ENCODE results near the gene VWCE. TPM values are rescaled to one million over a fixed set of nuclear protein-coding genes. Genes with fewer than 3 reads are reported as not detected.

Gene VWCE
- total RNA-seq, 5 donors from 2014 or later (not counting 1 experiment from before 2014, with no cell fraction given): 0.48 to 1.3 (median 0.60) TPM

- Histone ChIP-seq H3K27ac (ENCODE audit: low read length) (no peak overlapping the region), H3K27me3 (replicated peaks in 1 of 2; ENCODE audit: control insufficient read depth in 2 of 2, extremely low read depth in 1 of 2, insufficient read depth in 2 of 2, low read length in 1 of 2) (no peaks in the 10 kb centered on the region), H3K4me3 (ENCODE audit: control insufficient read depth in 1 of 2, extremely low read depth in 1 of 2, low read length in 1 of 2) (no peak overlapping the region), H3K36me3 (ENCODE audit: control insufficient read depth in 2 of 2, extremely low read depth in 1 of 2, insufficient read depth in 1 of 2, low read length in 1 of 2) (peaks cover 8 to 52% of the 10 kb centered on the region in 2 donors), H3K9me3 (no peaks in the 10 kb centered on the region), H3K4me1 (ENCODE audit: control insufficient read depth in 1 of 2, extremely low read depth in 1 of 2, insufficient read depth in 2 of 2, low read length in 2 of 2) (peaks cover 22 to 33% of the 10 kb centered on the region in 2 experiments)
- Mint-ChIP-seq H3K27me3 (no peaks in the 10 kb centered on the region), H3K36me3 (peaks cover 47% of the 10 kb centered on the region), H3K4me3 (no peak overlapping the region), H3K27ac (no peak overlapping the region), H3K9me3 (no peaks in the 10 kb centered on the region), H3K4me1 (peaks cover 48 to 61% (median 59%) of the 10 kb centered on the region in 3 donors)
- ChIA-PET CTCF (interaction anchor here (0.8 to 1.2 kb wide), 2 partner anchors 97 to 110 kb away, joined by 3 to 4 read pairs; no protein-coding TSS in a partner anchor), POLR2A (interaction anchor here in 1 of 2 donors (0.6 kb wide), 1 partner anchor 65 kb away, joined by 3 read pairs; no protein-coding TSS in a partner anchor)
- DNase-seq (no peak), ATAC-seq (replicated peaks in 1 of 4) (no peak)
- WGBS (ENCODE audit: insufficient coverage): 96% methylated on average over 4 of the region's 4 CpGs
These were observed 34.8 kb upstream of the VWCE start for GRCh38 chr11:61329871-61330270.

- no peak for DNase-seq
- 97% methylated on average over 9 of the region's 9 CpGs for WGBS (ENCODE audit: insufficient coverage)
- Mint-ChIP-seq H3K4me1 (peaks cover 42 to 51% (median 49%) of the 10 kb centered on the region in 3 donors), H3K9me3 (no peaks in the 10 kb centered on the region), H3K36me3 (peaks cover 58% of the 10 kb centered on the region), H3K4me3 (no peak overlapping the region), H3K27ac (no peak overlapping the region), H3K27me3 (no peaks in the 10 kb centered on the region)
- ChIA-PET CTCF (no interaction called here), POLR2A (interaction anchor here in 1 of 2 donors (0.5 to 1.1 kb wide), 3 partner anchors 8 to 275 kb away, joined by 3 to 4 read pairs (median 3); no protein-coding TSS in a partner anchor)
- no peaks in the 10 kb centered on the region for H3K27me3 ChIP-seq (replicated peaks in 1 of 2; ENCODE audit: control insufficient read depth in 2 of 2, extremely low read depth in 1 of 2, insufficient read depth in 2 of 2, low read length in 1 of 2)
- H3K36me3 ChIP-seq (ENCODE audit: control insufficient read depth in 2 of 2, extremely low read depth in 1 of 2, insufficient read depth in 1 of 2, low read length in 1 of 2): peaks cover 12 to 66% of the 10 kb centered on the region in 2 donors
- ATAC-seq (replicated peaks in 1 of 4): no peak
- H3K27ac ChIP-seq (ENCODE audit: low read length): no peak overlapping the region
- H3K9me3 ChIP-seq: no peaks in the 10 kb centered on the region
- H3K4me3 ChIP-seq (ENCODE audit: control insufficient read depth in 1 of 2, extremely low read depth in 1 of 2, low read length in 1 of 2): no peak overlapping the region
- peaks cover 14 to 23% of the 10 kb centered on the region in 2 experiments for H3K4me1 ChIP-seq (ENCODE audit: control insufficient read depth in 1 of 2, extremely low read depth in 1 of 2, insufficient read depth in 2 of 2, low read length in 2 of 2)
These were observed 33.2 kb upstream of the VWCE start for GRCh38 chr11:61328351-61328750.

GRCh38 chr11:61327669-61328071 is 32.6 kb upstream of the VWCE start:
- H3K9me3 Mint-ChIP-seq: no peaks in the 10 kb centered on the region

GRCh38 chr11:61325649-61326414 is 30.7 kb upstream of the VWCE start:
- ChIA-PET POLR2A (interaction anchor here in 1 of 2 donors (0.6 kb wide), 1 partner anchor 10 kb away, joined by 4 read pairs; no protein-coding TSS in a partner anchor), CTCF (interaction anchor here in 1 of 2 donors (0.6 kb wide), 1 partner anchor 40 kb away, joined by 3 read pairs; no protein-coding TSS in a partner anchor)
- peaks cover 12 to 90% of the 10 kb centered on the region in 2 donors for H3K36me3 ChIP-seq (ENCODE audit: control insufficient read depth in 2 of 2, extremely low read depth in 1 of 2, insufficient read depth in 1 of 2, low read length in 1 of 2)
- H3K4me3 ChIP-seq (ENCODE audit: control insufficient read depth in 1 of 2, extremely low read depth in 1 of 2, low read length in 1 of 2): no peak overlapping the region
- Mint-ChIP-seq H3K27me3 (no peaks in the 10 kb centered on the region), H3K36me3 (peaks cover 76% of the 10 kb centered on the region), H3K4me1 (peaks cover 20 to 30% (median 27%) of the 10 kb centered on the region in 3 donors), H3K27ac (no peak overlapping the region), H3K4me3 (no peak overlapping the region), H3K9me3 (no peaks in the 10 kb centered on the region)
- H3K27ac ChIP-seq (ENCODE audit: low read length): no peak overlapping the region
- no peaks in the 10 kb centered on the region for H3K9me3 ChIP-seq
- H3K27me3 ChIP-seq (replicated peaks in 1 of 2; ENCODE audit: control insufficient read depth in 2 of 2, extremely low read depth in 1 of 2, insufficient read depth in 2 of 2, low read length in 1 of 2): no peaks in the 10 kb centered on the region
- peaks cover 0 to under 1% of the 10 kb centered on the region in 2 experiments for H3K4me1 ChIP-seq (ENCODE audit: control insufficient read depth in 1 of 2, extremely low read depth in 1 of 2, insufficient read depth in 2 of 2, low read length in 2 of 2)
- DNase-seq: no peak
- no CpG with 5 or more reads among the region's 2 CpGs for WGBS (ENCODE audit: insufficient coverage)
- no peak for ATAC-seq (replicated peaks in 1 of 4)

More at GRCh38 chr11:61327669-61328071, 32.6 kb upstream of the VWCE start:
- ChIA-PET CTCF (interaction anchor here in 1 of 2 donors (1.3 kb wide), 1 partner anchor 8 kb away, joined by 4 read pairs; no protein-coding TSS in a partner anchor), POLR2A (interaction anchor here in 1 of 2 donors (0.5 to 1.1 kb wide), 2 partner anchors 9 to 274 kb away, joined by 3 to 4 read pairs; no protein-coding TSS in a partner anchor)
- H3K9me3 ChIP-seq: no peaks in the 10 kb centered on the region
- no peak for DNase-seq
- H3K36me3 Mint-ChIP-seq: peaks cover 63% of the 10 kb centered on the region
- peaks cover 12 to 73% of the 10 kb centered on the region in 2 donors for H3K36me3 ChIP-seq (ENCODE audit: control insufficient read depth in 2 of 2, extremely low read depth in 1 of 2, insufficient read depth in 1 of 2, low read length in 1 of 2)
- no peaks in the 10 kb centered on the region for H3K27me3 ChIP-seq (replicated peaks in 1 of 2; ENCODE audit: control insufficient read depth in 2 of 2, extremely low read depth in 1 of 2, insufficient read depth in 2 of 2, low read length in 1 of 2)
- H3K4me1 Mint-ChIP-seq: peaks cover 38 to 47% (median 45%) of the 10 kb centered on the region in 3 donors
- no peak for ATAC-seq (replicated peaks in 1 of 4)
- H3K4me3 Mint-ChIP-seq: no peak overlapping the region
- H3K27ac Mint-ChIP-seq: no peak overlapping the region
- no peaks in the 10 kb centered on the region for H3K27me3 Mint-ChIP-seq
- H3K4me3 ChIP-seq (ENCODE audit: control insufficient read depth in 1 of 2, extremely low read depth in 1 of 2, low read length in 1 of 2): no peak overlapping the region
- H3K27ac ChIP-seq (ENCODE audit: low read length): no peak overlapping the region
- peaks cover 13 to 19% of the 10 kb centered on the region in 2 experiments for H3K4me1 ChIP-seq (ENCODE audit: control insufficient read depth in 1 of 2, extremely low read depth in 1 of 2, insufficient read depth in 2 of 2, low read length in 2 of 2)

- H3K4me3 Mint-ChIP-seq: no peak overlapping the region
- H3K27ac Mint-ChIP-seq: no peak overlapping the region
- DNase-seq: no peak
- H3K9me3 ChIP-seq: no peaks in the 10 kb centered on the region
- no peak for ATAC-seq (replicated peaks in 1 of 4)
- no peaks in the 10 kb centered on the region for H3K4me1 ChIP-seq (ENCODE audit: control insufficient read depth in 1 of 2, extremely low read depth in 1 of 2, insufficient read depth in 2 of 2, low read length in 2 of 2)
- no peaks in the 10 kb centered on the region for H3K27me3 Mint-ChIP-seq
- no peaks in the 10 kb centered on the region for H3K27me3 ChIP-seq (replicated peaks in 1 of 2; ENCODE audit: control insufficient read depth in 2 of 2, extremely low read depth in 1 of 2, insufficient read depth in 2 of 2, low read length in 1 of 2)
- H3K27ac ChIP-seq (ENCODE audit: low read length): no peak overlapping the region
- H3K9me3 Mint-ChIP-seq: no peaks in the 10 kb centered on the region
- no peak overlapping the region for H3K4me3 ChIP-seq (ENCODE audit: control insufficient read depth in 1 of 2, extremely low read depth in 1 of 2, low read length in 1 of 2)
- 94% methylated on average over 2 of the region's 2 CpGs for WGBS (ENCODE audit: insufficient coverage)
- H3K4me1 Mint-ChIP-seq: no peaks in the 10 kb centered on the region
- H3K36me3 ChIP-seq (ENCODE audit: control insufficient read depth in 2 of 2, extremely low read depth in 1 of 2, insufficient read depth in 1 of 2, low read length in 1 of 2): peaks cover 28 to 82% of the 10 kb centered on the region in 2 donors
- CTCF ChIA-PET: interaction anchor here in 1 of 2 donors (0.5 kb wide), 1 partner anchor 60 kb away, joined by 3 read pairs; no protein-coding TSS in a partner anchor
- POLR2A ChIA-PET: interaction anchor here in 1 of 2 donors (0.8 kb wide), 1 partner anchor 8 kb away, joined by 3 read pairs; no protein-coding TSS in a partner anchor
- H3K36me3 Mint-ChIP-seq: peaks cover 43% of the 10 kb centered on the region
These were observed 20.1 kb upstream of the VWCE start for GRCh38 chr11:61315260-61315659.

GRCh38 chr11:61310749-61311148 is 15.6 kb upstream of the VWCE start:
- DNase-seq: no peak
- no peaks in the 10 kb centered on the region for H3K27me3 ChIP-seq (replicated peaks in 1 of 2; ENCODE audit: control insufficient read depth in 2 of 2, extremely low read depth in 1 of 2, insufficient read depth in 2 of 2, low read length in 1 of 2)
- Mint-ChIP-seq H3K9me3 (no peaks in the 10 kb centered on the region), H3K27me3 (no peaks in the 10 kb centered on the region), H3K4me1 (no peaks in the 10 kb centered on the region), H3K36me3 (peaks cover 35% of the 10 kb centered on the region), H3K27ac (no peak overlapping the region), H3K4me3 (no peak overlapping the region)
- H3K4me3 ChIP-seq (ENCODE audit: control insufficient read depth in 1 of 2, extremely low read depth in 1 of 2, low read length in 1 of 2): no peak overlapping the region
- CTCF ChIA-PET: no interaction called here
- no peak for ATAC-seq (replicated peaks in 1 of 4)
- WGBS (ENCODE audit: insufficient coverage): 100% methylated on average over 5 of the region's 8 CpGs
- no peaks in the 10 kb centered on the region for H3K9me3 ChIP-seq
- peaks cover 29 to 96% of the 10 kb centered on the region in 2 donors for H3K36me3 ChIP-seq (ENCODE audit: control insufficient read depth in 2 of 2, extremely low read depth in 1 of 2, insufficient read depth in 1 of 2, low read length in 1 of 2)
- no peaks in the 10 kb centered on the region for H3K4me1 ChIP-seq (ENCODE audit: control insufficient read depth in 1 of 2, extremely low read depth in 1 of 2, insufficient read depth in 2 of 2, low read length in 2 of 2)
- H3K27ac ChIP-seq (ENCODE audit: low read length): no peak overlapping the region
- POLR2A ChIA-PET: interaction anchor here in 1 of 2 donors (0.5 kb wide), 1 partner anchor 11 kb away, joined by 3 read pairs; no protein-coding TSS in a partner anchor
